ENCODE measurements around the gene ZNF835. TPM values are rescaled to one million over a fixed set of nuclear protein-coding genes. Genes with fewer than 3 reads are reported as not detected.
A peak's percentile ranks its signal among the peaks of the same experiment; 100 is the strongest.
"Not testable (repeated sequence)": the region's sequence is repeated elsewhere in the genome, so short reads cannot be mapped to it uniquely, and the experiment has no call there.

Gene ZNF835
- 0.08 TPM in 1 of 2 replicates, not detected in the other for total RNA-seq (2014; rRNA removed; shearing (Covaris generic))
- polyA plus RNA-seq (2015; cell fraction: cytosol; rRNA removed) = 0.24 TPM in 1 of 2 replicates, not detected in the other
- not detected in 2 replicates for polyA plus RNA-seq (2015; cell fraction: nucleus; rRNA removed)

- DNase-seq (ENCODE audit: low read depth, low spot score) = peak; percentile 39
Measured at GRCh38 chr19:56671613-56671994, at the start of gene ZNF835. Gene ZNF835 (minus strand): TSS chr19:56671757. CDS start chr19:56665198, 6,559 bp downstream.

DNA sequence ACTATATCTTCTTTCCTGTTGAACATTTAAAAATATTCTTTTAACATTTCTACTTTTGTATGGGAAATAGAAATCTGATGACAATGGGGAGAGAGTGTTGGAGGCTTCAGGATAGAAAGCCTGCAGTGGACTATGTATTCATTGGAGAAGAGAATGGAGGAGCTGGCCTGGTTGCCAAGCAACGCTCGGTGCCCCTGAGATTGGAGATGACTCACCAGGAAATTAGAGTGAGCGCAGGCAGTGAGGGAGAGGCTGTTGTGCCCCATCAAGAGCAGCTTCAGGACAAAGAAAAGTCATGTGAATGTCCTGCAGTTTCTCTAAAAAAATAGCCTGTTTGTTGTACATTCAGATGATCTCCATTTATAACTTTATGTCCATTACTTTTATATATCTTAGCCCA lies 48.7 kb upstream of the ZNF835 start:
- no peak for DNase-seq (ENCODE audit: low read depth, low spot score)
- in situ Hi-C loops (cut with HindIII; ENCODE audit: low pct_unique_long_range_greater_than_20kb, low sequenced_read_pairs) = no loop called here

More at GRCh38 chr19:56671613-56671994, at the start of gene ZNF835:
- in situ Hi-C loops (cut with HindIII; ENCODE audit: low pct_unique_long_range_greater_than_20kb, low sequenced_read_pairs) = no loop called here

GRCh38 chr19:56718231-56718630 lies 46.7 kb upstream of the ZNF835 start:
- no peak for DNase-seq (ENCODE audit: low read depth, low spot score)
- in situ Hi-C loops (cut with HindIII; ENCODE audit: low pct_unique_long_range_greater_than_20kb, low sequenced_read_pairs) = no loop called here

- in situ Hi-C loops (cut with HindIII; ENCODE audit: low pct_unique_long_range_greater_than_20kb, low sequenced_read_pairs) = no loop called here
- no peak for DNase-seq (ENCODE audit: low read depth, low spot score)
Measured at GRCh38 chr19:56712611-56713276, 41.2 kb upstream of the ZNF835 start.

GRCh38 chr19:56710437-56710836 lies 38.9 kb upstream of the ZNF835 start:
- DNase-seq (ENCODE audit: low read depth, low spot score) = no peak
- in situ Hi-C loops (cut with HindIII; ENCODE audit: low pct_unique_long_range_greater_than_20kb, low sequenced_read_pairs) = no loop called here

DNA sequence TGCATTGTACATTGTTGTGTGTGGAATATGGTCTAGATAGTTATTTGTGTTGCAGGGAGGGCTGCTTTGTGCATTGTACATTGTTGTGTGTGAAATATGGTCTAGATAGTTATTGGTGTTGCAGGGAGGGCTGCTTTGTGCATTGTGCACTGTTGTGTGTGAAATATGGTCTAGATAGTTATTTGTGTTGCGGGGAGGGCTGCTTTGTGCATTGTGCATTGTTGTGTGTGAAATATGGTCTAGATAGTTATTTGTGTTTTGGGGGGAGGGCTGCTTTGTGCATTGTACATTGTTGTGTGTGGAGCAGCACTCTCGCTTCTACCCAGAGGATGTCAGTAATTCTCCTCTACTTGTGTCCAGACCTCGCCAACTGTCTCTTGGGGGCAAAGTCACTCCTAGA lies 36.3 kb upstream of the ZNF835 start:
- in situ Hi-C loops (cut with HindIII; ENCODE audit: low pct_unique_long_range_greater_than_20kb, low sequenced_read_pairs) = no loop called here
- no peak for DNase-seq (ENCODE audit: low read depth, low spot score)

- no peak for DNase-seq (ENCODE audit: low read depth, low spot score)
- in situ Hi-C loops (cut with HindIII; ENCODE audit: low pct_unique_long_range_greater_than_20kb, low sequenced_read_pairs) = no loop called here
Measured at GRCh38 chr19:56705939-56706338, 34.4 kb upstream of the ZNF835 start.

DNA sequence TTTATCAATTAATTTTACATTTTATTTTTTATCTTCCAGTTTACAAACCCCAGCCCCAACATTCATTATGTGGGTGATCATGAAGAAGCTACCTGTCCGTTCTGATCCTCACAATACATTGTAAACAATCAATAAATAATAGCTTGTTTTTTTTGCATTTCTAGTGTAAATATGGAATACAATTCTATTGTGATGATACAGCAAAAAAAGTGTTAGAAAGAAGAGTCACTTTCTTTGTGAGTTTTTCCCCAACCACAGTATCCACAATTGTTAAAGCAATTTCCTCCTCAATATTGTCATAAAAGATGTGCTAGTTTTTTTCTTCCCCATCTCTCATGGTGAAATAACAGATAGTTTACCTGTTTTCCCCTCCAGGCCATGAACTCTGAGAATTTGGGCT lies 30.3 kb upstream of the ZNF835 start:
- in situ Hi-C loops (cut with HindIII; ENCODE audit: low pct_unique_long_range_greater_than_20kb, low sequenced_read_pairs) = no loop called here

GRCh38 chr19:56699552-56699951 lies 28.0 kb upstream of the ZNF835 start:
- DNase-seq (ENCODE audit: low read depth, low spot score) = no peak
- in situ Hi-C loops (cut with HindIII; ENCODE audit: low pct_unique_long_range_greater_than_20kb, low sequenced_read_pairs) = no loop called here

More for the DNA sequence above, 30.3 kb upstream of the ZNF835 start:
- DNase-seq (ENCODE audit: low read depth, low spot score) = no peak

- no peak for DNase-seq (ENCODE audit: low read depth, low spot score)
- in situ Hi-C loops (cut with HindIII; ENCODE audit: low pct_unique_long_range_greater_than_20kb, low sequenced_read_pairs) = no loop called here
Measured at GRCh38 chr19:56692206-56692895, 20.8 kb upstream of the ZNF835 start.

GRCh38 chr19:56690670-56691069 lies 19.1 kb upstream of the ZNF835 start:
- DNase-seq (ENCODE audit: low read depth, low spot score) = no peak
- in situ Hi-C loops (cut with HindIII; ENCODE audit: low pct_unique_long_range_greater_than_20kb, low sequenced_read_pairs) = no loop called here

GRCh38 chr19:56689198-56689597 lies 17.6 kb upstream of the ZNF835 start:
- DNase-seq (ENCODE audit: low read depth, low spot score) = no peak
- in situ Hi-C loops (cut with HindIII; ENCODE audit: low pct_unique_long_range_greater_than_20kb, low sequenced_read_pairs) = no loop called here

DNA sequence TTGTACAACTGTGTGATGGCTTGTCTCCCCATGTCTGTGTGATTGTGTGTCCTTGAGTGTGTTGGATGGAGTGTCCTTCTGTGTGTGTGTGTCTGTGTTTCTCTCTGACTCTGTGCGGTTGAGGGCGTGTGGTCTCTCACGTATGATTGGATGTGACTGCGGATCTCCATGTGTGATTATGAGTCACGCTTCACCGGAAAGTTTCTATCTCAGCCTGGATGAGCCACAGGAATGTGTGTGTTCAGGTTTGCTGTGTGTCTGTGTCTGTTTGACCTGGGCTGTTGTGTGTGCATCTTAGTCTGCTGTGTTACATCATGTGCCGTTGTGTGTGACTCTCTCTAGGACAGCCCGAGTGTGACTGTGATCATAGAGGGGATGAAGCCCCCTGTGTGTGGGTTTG lies 15.5 kb upstream of the ZNF835 start:
- in situ Hi-C loops (cut with HindIII; ENCODE audit: low pct_unique_long_range_greater_than_20kb, low sequenced_read_pairs) = no loop called here
- no peak for DNase-seq (ENCODE audit: low read depth, low spot score)

- no peak for DNase-seq (ENCODE audit: low read depth, low spot score)
- in situ Hi-C loops (cut with HindIII; ENCODE audit: low pct_unique_long_range_greater_than_20kb, low sequenced_read_pairs) = no loop called here
Measured at GRCh38 chr19:56683116-56683515, 11.6 kb upstream of the ZNF835 start.

- in situ Hi-C loops (cut with HindIII; ENCODE audit: low pct_unique_long_range_greater_than_20kb, low sequenced_read_pairs) = no loop called here
- no peak for DNase-seq (ENCODE audit: low read depth, low spot score)
Measured at GRCh38 chr19:56681702-56682101, 10.1 kb upstream of the ZNF835 start.

GRCh38 chr19:56678205-56678604 lies 6.6 kb upstream of the ZNF835 start:
- in situ Hi-C loops (cut with HindIII; ENCODE audit: low pct_unique_long_range_greater_than_20kb, low sequenced_read_pairs) = no loop called here
- DNase-seq (ENCODE audit: low read depth, low spot score) = no peak

- in situ Hi-C loops (cut with HindIII; ENCODE audit: low pct_unique_long_range_greater_than_20kb, low sequenced_read_pairs) = not testable (repeated sequence)
Measured at GRCh38 chr19:56672610-56673009, 1.1 kb upstream of the ZNF835 start.

DNA sequence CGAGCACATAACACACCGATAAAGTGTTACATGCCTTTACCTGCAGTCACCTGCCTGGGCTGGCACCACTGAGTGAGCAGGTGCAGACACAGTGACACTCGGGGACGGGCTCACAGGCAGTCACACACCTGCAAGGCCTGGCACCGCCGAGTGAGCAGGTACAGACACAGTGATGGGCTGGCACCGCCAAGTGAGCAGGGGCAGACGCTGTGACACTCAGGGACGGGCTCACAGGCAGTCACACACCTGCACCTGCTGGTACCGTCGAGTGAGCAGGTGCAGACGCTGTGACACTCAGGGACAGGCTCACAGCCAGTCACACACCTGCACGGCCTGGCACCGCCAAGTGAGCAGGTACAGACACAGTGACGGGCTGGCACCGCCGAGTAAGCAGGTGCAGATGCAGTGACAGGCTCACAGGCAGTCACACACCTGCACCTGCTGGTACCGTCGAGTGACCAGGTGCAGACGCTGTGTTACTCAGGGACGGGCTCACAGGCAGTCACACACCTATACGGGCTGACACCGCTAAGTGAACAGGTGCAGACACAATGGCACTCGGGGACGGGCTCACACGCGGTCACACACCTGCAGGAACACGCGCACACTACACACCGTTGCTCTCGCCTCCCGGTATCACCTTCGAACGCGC lies 470 bp downstream of the ZNF835 start:
- in situ Hi-C loops (cut with HindIII; ENCODE audit: low pct_unique_long_range_greater_than_20kb, low sequenced_read_pairs) = no loop called here

More at GRCh38 chr19:56672610-56673009, 1.1 kb upstream of the ZNF835 start:
- DNase-seq (ENCODE audit: low read depth, low spot score) = peak; percentile 47

More for the DNA sequence above, 470 bp downstream of the ZNF835 start:
- no peak for DNase-seq (ENCODE audit: low read depth, low spot score)
